ENCODE data around the gene PI4KB. TPM values are rescaled to one million over a fixed set of nuclear protein-coding genes. Genes with fewer than 3 reads are reported as not detected.
"Not testable (repeated sequence)": the region's sequence is repeated elsewhere in the genome, so short reads cannot be mapped to it uniquely, and the experiment has no call there.

PI4KB gene
- total RNA-seq, 1 donor from 2014 or later = 46.8 TPM

DNA sequence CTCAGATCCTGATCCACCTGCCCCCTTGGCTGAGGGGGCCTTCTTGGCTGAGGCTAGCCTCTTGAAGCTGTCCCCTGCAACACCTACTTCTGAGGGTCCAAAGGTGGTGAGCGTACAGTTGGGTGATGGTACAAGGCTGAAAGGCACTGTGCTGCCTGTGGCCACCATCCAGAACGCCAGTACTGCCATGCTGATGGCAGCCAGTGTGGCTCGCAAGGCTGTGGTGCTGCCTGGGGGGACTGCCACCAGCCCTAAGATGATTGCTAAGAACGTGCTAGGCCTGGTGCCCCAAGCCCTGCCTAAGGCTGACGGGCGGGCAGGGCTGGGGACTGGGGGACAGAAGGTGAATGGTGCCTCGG lies 39.9 kb downstream of the PI4KB start:
- ATAC-seq (no peak), DNase-seq (no peak)
- intact Hi-C loops (cut with micrococcal nuclease) = no loop called here

GRCh38 chr1:151286619-151287340 lies 40.4 kb downstream of the PI4KB start:
- no peak for ATAC-seq
- DNase-seq = no peak
- intact Hi-C loops (cut with micrococcal nuclease) = no loop called here

DNA sequence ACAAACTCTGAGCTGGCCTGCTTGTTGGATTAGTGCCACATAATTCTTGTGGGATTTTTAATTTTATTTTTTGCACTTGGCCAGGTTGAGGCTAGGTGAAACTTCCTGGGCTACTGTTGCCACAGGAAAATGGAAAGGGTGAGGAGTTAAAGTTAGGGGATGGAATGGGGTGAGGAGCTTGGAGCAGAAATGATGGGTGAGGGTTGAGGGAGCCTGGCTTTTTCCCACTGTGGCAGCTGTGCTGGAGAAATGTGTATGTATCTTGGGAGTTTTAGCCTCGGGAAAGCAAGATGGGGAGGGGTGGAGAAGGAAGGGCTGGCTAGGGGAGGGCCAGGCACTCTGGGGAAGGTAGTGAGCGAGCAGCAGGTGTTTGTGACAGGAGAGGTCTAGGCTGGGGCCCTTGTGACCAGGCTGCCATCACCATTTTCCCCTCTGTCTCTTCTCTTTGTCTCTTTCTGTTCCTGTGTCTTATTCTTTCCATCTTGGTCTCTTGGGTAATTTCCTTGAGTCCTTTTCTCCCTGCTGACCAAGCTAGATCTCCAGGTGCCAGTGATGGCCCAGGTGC lies 43.1 kb downstream of the PI4KB start:
- DNase-seq (no peak), ATAC-seq (no peak)
- intact Hi-C loops (cut with micrococcal nuclease) = no loop called here

DNA sequence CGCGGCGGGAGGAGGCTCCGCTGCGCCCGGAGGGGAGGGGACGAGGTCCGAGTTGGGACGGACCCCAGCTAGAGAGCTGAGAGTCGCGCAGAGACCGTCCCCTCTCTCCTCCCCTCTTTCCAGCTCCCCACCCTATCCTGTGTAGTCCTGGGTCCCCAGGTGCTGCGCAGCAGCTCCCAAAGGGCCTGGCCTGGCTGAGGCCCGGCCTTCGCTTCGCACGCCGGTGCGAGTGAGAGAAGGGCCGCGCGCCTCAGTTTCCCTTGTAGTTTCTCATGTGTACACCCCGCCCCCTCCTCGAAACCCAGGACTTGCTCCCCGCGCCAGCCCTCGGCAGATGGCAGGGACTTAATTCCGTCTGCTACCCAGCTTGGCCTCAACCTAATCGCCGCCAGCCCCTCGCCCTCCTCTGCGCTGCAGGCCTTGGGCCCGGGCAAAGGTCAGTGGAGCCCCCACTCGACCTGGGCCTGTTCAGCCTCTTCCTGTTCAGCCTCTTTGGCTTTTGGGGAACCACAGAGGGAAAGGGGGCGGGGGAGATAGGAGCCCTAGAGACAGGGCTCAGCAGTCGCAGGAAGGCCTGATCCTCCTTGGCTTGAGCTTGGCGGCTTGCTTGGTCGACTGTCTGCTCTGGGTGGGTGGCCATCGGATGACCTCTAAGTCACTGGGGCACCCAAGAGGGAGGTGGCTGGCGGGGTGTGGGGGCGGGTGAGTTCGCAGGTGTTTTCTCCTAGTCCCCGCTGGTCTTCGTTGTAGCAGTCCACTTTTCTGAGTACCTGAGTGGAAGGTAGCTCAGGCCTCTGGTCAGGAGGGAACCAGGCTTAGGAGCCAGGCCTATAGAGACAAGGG lies 44.1 kb downstream of the PI4KB start:
- intact Hi-C loops (cut with micrococcal nuclease) = no loop called here
- ATAC-seq = peak; percentile 0
- peak; percentile 47 for DNase-seq

GRCh38 chr1:151281969-151282882 lies 45.0 kb downstream of the PI4KB start, which contains the start of gene ZNF687:
Gene ZNF687 (plus strand): TSS chr1:151282299. CDS start chr1:151286292, 3,993 bp downstream.
- intact Hi-C loops (cut with micrococcal nuclease) = no loop called here
- ATAC-seq (peak; percentile 91), DNase-seq (peak; percentile 100)

DNA sequence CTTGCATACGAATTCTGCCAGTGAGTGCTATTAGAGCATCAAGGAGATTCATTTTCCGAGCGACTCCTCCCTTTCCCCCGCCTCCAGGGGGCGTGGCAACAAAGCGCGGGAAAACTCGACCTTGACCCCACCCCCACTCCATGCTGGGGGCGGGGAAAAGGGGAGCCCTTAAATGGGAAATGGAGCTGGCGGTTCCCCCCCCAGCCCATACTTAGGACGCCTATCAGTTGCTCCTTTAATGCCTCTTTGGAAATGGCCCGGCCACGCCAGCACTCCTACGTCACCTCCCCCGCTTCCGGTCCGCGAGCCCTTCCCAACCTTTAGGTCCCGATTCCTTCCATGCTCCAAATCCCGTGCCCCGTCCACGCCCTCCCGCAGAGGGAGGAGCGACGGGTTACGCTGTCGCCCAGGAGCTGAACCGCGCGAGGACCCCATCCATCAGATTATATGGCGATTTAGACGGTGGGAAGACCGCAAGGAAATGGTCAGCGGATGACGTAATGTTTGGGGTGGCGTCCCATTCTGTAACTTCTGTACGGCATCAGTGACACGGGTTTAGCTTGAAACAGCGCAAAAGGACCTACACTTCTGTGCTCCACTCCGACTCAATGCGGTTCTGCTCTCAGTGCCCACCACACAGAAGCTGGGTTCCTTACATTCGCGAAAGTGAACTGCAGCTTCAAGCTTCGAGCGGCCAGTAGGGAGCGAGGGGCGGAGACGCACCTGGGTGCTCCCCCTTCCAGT lies 45.8 kb downstream of the PI4KB start:
- intact Hi-C loops (cut with micrococcal nuclease) = no loop called here
- DNase-seq (peak; percentile 96), ATAC-seq (peak; percentile 82)

- no peak for DNase-seq
- intact Hi-C loops (cut with micrococcal nuclease) = no loop called here
- no peak for ATAC-seq
Observed at GRCh38 chr1:151277249-151277648, 50.0 kb downstream of the PI4KB start.

DNA sequence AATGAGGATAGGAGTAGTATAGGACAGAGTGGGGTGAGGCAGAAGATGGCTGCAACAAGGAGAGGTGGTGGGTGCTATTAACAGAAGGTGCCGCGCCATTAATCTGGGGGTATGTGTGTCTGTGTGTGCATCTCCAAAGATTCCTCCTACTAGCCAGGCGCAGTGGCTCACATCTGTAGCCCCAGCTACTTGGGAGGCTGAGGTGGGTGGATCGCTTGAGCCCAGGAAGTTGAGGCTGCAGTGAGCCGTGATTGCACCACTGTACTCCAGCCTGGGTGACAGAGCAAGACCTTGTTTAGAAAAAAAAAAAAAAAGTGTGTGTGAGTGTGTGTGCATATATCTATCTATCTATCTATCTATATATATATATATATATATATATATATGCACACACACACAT lies 51.9 kb downstream of the PI4KB start:
- intact Hi-C loops (cut with micrococcal nuclease) = not testable (repeated sequence)

GRCh38 chr1:151273924-151274466 lies 53.2 kb downstream of the PI4KB start:
- intact Hi-C loops (cut with micrococcal nuclease) = no loop called here
- ATAC-seq = no peak
- DNase-seq = no peak

More for the DNA sequence above, 51.9 kb downstream of the PI4KB start:
- DNase-seq, ATAC-seq: not testable (repeated sequence)

DNA sequence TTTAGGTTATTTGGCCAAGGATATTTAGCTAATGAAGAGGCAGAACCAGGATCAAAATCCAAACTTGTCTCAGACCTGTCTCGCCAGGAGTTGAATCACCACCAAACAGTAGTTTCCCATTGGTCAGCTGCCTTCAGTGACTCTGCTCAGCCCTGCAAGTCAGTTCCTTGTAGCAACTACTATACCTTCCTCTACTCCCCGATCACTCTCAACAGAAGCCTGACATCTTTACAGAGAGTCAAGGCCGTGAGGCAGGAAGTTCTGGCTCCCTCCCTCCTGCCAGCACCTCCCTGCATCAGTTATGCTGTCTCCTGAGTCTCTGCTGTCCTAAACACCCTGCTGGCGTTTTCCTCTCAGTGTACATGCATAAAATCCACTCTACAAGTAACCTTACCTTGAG lies 59.5 kb downstream of the PI4KB start:
- intact Hi-C loops (cut with micrococcal nuclease) = no loop called here
- no peak for ATAC-seq
- DNase-seq = no peak

DNA sequence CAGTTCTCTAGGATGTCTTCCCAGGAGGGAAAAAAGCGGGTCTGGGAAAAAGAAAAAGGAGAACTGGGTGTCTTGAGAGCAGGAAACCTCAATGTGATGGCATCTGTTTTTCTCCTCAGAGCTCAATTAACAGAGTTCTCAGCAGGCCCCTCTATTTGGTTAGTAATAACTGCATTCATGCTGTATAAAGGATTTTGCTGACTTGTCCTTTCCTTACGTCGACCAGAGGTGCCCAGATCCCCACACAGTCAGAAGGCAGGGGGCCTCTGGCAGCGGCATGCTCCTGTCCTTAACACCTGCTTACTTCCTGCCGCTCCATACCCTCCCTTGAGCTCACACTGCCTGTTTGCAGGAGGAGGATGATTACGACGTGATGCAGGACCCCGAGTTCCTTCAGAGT lies 60.4 kb downstream of the PI4KB start:
- DNase-seq = no peak
- ATAC-seq = no peak
- intact Hi-C loops (cut with micrococcal nuclease) = no loop called here

DNA sequence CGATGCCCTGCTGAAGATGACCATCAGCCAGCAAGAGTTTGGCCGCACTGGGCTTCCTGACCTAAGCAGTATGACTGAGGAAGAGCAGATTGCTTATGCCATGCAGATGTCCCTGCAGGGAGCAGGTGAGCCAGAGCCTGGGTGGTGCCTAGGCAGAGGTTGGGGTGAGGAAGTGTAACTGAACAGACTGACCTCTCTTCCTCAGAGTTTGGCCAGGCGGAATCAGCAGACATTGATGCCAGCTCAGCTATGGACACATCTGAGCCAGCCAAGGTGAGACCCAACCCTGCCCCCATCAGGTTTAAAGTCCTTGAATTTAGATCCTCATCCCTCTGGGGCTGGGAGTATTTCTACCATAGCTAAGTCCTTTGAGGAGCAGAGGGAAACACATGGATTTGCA lies 60.9 kb downstream of the PI4KB start:
- no peak for ATAC-seq
- intact Hi-C loops (cut with micrococcal nuclease) = no loop called here
- no peak for DNase-seq

DNA sequence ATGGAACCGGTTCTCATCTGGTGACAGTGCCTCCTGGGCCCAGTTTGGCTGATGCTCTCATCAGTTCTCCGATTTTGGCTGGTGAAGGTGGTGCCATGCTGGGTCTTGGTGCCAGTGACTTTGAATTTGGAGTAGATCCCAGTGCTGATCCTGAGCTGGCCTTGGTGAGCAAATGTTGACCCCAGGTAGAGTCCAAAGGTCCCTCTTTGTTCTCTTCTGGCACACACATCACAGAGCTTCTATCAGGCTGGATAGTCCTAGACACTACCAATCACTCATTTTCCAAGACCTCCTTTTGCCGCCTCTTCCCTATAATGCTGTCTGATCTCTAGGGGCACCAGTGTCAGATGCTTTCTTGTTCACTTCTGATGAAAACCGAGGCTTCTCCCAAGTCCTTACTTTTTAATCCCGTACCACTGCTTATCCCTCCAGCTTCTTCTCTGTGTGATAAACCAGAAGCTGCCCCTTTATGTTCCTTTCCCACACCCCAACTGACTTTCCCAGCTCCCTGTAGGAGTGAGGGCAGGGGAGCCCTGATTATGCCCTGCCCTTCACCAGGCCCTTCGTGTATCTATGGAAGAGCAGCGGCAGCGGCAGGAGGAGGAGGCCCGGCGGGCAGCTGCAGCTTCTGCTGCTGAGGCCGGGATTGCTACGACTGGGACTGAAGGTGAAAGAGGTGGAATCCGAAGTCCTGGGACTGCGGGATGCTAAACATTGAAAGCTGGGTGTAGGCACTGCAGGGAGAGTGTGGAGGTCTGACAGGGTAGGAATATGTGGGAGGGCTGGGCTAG lies 61.6 kb downstream of the PI4KB start:
- intact Hi-C loops (cut with micrococcal nuclease) = no loop called here
- ATAC-seq = no peak
- no peak for DNase-seq

DNA sequence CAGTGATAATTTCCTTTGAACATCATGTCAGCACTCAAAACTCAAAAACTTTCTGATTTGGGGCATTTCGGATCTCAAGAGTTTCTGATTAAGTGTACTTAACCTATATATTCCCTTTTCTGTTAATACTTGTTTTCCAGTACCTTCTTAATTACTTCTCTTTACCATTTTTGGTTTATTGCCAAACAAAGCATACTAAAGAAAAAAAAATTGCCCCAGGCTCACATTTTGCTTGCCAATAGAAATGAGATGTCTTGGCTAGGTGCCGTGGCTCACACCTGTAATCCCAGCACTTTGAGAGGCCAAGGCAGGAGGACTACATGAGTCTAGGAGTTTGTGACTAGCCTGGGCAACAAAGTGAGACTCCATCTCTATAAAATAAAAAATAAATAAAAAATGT lies 67.9 kb downstream of the PI4KB start:
- DNase-seq (no peak), ATAC-seq (no peak)
- intact Hi-C loops (cut with micrococcal nuclease) = no loop called here

- DNase-seq = no peak
- no peak for ATAC-seq
- intact Hi-C loops (cut with micrococcal nuclease) = no loop called here
Observed at GRCh38 chr1:151255381-151255780, 71.8 kb downstream of the PI4KB start.

- intact Hi-C loops (cut with micrococcal nuclease) = loop anchor here (5.0 kb wide), 1 partner anchor 62 kb away; the partner anchor contains the start of gene VPS72
Observed at GRCh38 chr1:151254217-151255213, 72.7 kb downstream of the PI4KB start, which contains the start of gene PSMD4. Gene PSMD4 (plus strand): TSS chr1:151254734. CDS start chr1:151254783, 49 bp downstream.

More at GRCh38 chr1:151254217-151255213, 72.7 kb downstream of the PI4KB start, which contains the start of gene PSMD4:
- DNase-seq (peak; percentile 94), ATAC-seq (peak; percentile 99)

Measured in left ventricle myocardium superior (tissue), 1 donor.